ENCODE results near the gene PSME3IP1.

Gene PSME3IP1

GRCh38 chr16:57185945-57186871 is at the start of gene PSME3IP1, which contains the start of gene RSPRY1:
Gene PSME3IP1, minus strand, starts transcription at chr16:57186039. Its CDS starts 12,185 bp downstream, at chr16:57173854.
Gene RSPRY1, plus strand, starts transcription at chr16:57186329. Its CDS starts 18,330 bp downstream, at chr16:57204659.
- H3K27ac ChIP-seq (ENCODE audit: low read depth, low read length): peak within 1 kb of the TSS; percentile 92
- peaks cover 21 to 33% of the 10 kb centered on the region in 2 donors for H3K4me1 ChIP-seq (ENCODE audit: control insufficient read depth in 1 of 2, insufficient read depth in 2 of 2, low read length in 2 of 2)
- H3K27me3 ChIP-seq (ENCODE audit: control insufficient read depth in 1 of 2, insufficient read depth in 2 of 2, low read length in 2 of 2): no peaks in the 10 kb centered on the region
- peaks cover 0 to 8% of the 10 kb centered on the region in 2 donors for H3K36me3 ChIP-seq (ENCODE audit: control insufficient read depth in 1 of 2, insufficient read depth in 2 of 2, low read length in 2 of 2)
- no peaks in the 10 kb centered on the region for H3K9me3 ChIP-seq (ENCODE audit: control insufficient read depth in 1 of 2, low read length in 2 of 2)
- H3K4me3 ChIP-seq (ENCODE audit: low read depth in 1 of 2, low read length in 2 of 2): peak within 1 kb of the TSS; percentile 85 to 93
- peak within 1 kb of the TSS; percentile 87 to 93 for H3K9ac ChIP-seq (ENCODE audit: low read depth in 1 of 2, low read length in 2 of 2)

GRCh38 chr16:57235128-57236021 is 49.5 kb upstream of the PSME3IP1 start:
- Histone ChIP-seq H3K9ac (ENCODE audit: low read depth in 1 of 2, low read length in 2 of 2) (no peak overlapping the region), H3K36me3 (ENCODE audit: control insufficient read depth in 1 of 2, insufficient read depth in 2 of 2, low read length in 2 of 2) (peaks cover 50 to 68% of the 10 kb centered on the region in 2 donors), H3K27me3 (ENCODE audit: control insufficient read depth in 1 of 2, insufficient read depth in 2 of 2, low read length in 2 of 2) (no peaks in the 10 kb centered on the region), H3K4me1 (ENCODE audit: control insufficient read depth in 1 of 2, insufficient read depth in 2 of 2, low read length in 2 of 2) (peaks cover 0 to 1% of the 10 kb centered on the region in 2 donors), H3K4me3 (ENCODE audit: low read depth in 1 of 2, low read length in 2 of 2) (no peak overlapping the region), H3K27ac (ENCODE audit: low read depth, low read length) (no peak overlapping the region), H3K9me3 (ENCODE audit: control insufficient read depth in 1 of 2, low read length in 2 of 2) (no peaks in the 10 kb centered on the region)

GRCh38 chr16:57234707-57235092 is 48.9 kb upstream of the PSME3IP1 start:
- Histone ChIP-seq H3K27ac (ENCODE audit: low read depth, low read length) (no peak overlapping the region), H3K9ac (ENCODE audit: low read depth in 1 of 2, low read length in 2 of 2) (no peak overlapping the region), H3K9me3 (ENCODE audit: control insufficient read depth in 1 of 2, low read length in 2 of 2) (no peaks in the 10 kb centered on the region), H3K27me3 (ENCODE audit: control insufficient read depth in 1 of 2, insufficient read depth in 2 of 2, low read length in 2 of 2) (no peaks in the 10 kb centered on the region), H3K4me3 (ENCODE audit: low read depth in 1 of 2, low read length in 2 of 2) (no peak overlapping the region), H3K36me3 (ENCODE audit: control insufficient read depth in 1 of 2, insufficient read depth in 2 of 2, low read length in 2 of 2) (peaks cover 50 to 71% of the 10 kb centered on the region in 2 donors), H3K4me1 (ENCODE audit: control insufficient read depth in 1 of 2, insufficient read depth in 2 of 2, low read length in 2 of 2) (no peaks in the 10 kb centered on the region)

GRCh38 chr16:57233944-57234706 is 48.3 kb upstream of the PSME3IP1 start:
- Histone ChIP-seq H3K27me3 (ENCODE audit: control insufficient read depth in 1 of 2, insufficient read depth in 2 of 2, low read length in 2 of 2) (no peaks in the 10 kb centered on the region), H3K36me3 (ENCODE audit: control insufficient read depth in 1 of 2, insufficient read depth in 2 of 2, low read length in 2 of 2) (peaks cover 46 to 70% of the 10 kb centered on the region in 2 donors), H3K4me3 (ENCODE audit: low read depth in 1 of 2, low read length in 2 of 2) (no peak overlapping the region), H3K27ac (ENCODE audit: low read depth, low read length) (no peak overlapping the region), H3K9ac (ENCODE audit: low read depth in 1 of 2, low read length in 2 of 2) (no peak overlapping the region), H3K4me1 (ENCODE audit: control insufficient read depth in 1 of 2, insufficient read depth in 2 of 2, low read length in 2 of 2) (no peaks in the 10 kb centered on the region), H3K9me3 (ENCODE audit: control insufficient read depth in 1 of 2, low read length in 2 of 2) (no peaks in the 10 kb centered on the region)

- Histone ChIP-seq H3K36me3 (ENCODE audit: control insufficient read depth in 1 of 2, insufficient read depth in 2 of 2, low read length in 2 of 2) (peaks cover 52 to 81% of the 10 kb centered on the region in 2 donors), H3K9me3 (ENCODE audit: control insufficient read depth in 1 of 2, low read length in 2 of 2) (no peaks in the 10 kb centered on the region), H3K27me3 (ENCODE audit: control insufficient read depth in 1 of 2, insufficient read depth in 2 of 2, low read length in 2 of 2) (no peaks in the 10 kb centered on the region), H3K27ac (ENCODE audit: low read depth, low read length) (no peak overlapping the region), H3K4me1 (ENCODE audit: control insufficient read depth in 1 of 2, insufficient read depth in 2 of 2, low read length in 2 of 2) (no peaks in the 10 kb centered on the region), H3K4me3 (ENCODE audit: low read depth in 1 of 2, low read length in 2 of 2) (no peak overlapping the region), H3K9ac (ENCODE audit: low read depth in 1 of 2, low read length in 2 of 2) (no peak overlapping the region)
Observed at GRCh38 chr16:57231821-57232350, 46.0 kb upstream of the PSME3IP1 start.

GRCh38 chr16:57229079-57229478 is 43.2 kb upstream of the PSME3IP1 start:
- no peak overlapping the region for H3K27ac ChIP-seq (ENCODE audit: low read depth, low read length)
- no peak overlapping the region for H3K9ac ChIP-seq (ENCODE audit: low read depth in 1 of 2, low read length in 2 of 2)
- H3K4me3 ChIP-seq (ENCODE audit: low read depth in 1 of 2, low read length in 2 of 2): no peak overlapping the region
- no peaks in the 10 kb centered on the region for H3K27me3 ChIP-seq (ENCODE audit: control insufficient read depth in 1 of 2, insufficient read depth in 2 of 2, low read length in 2 of 2)
- peaks cover 48 to 82% of the 10 kb centered on the region in 2 donors for H3K36me3 ChIP-seq (ENCODE audit: control insufficient read depth in 1 of 2, insufficient read depth in 2 of 2, low read length in 2 of 2)
- no peaks in the 10 kb centered on the region for H3K4me1 ChIP-seq (ENCODE audit: control insufficient read depth in 1 of 2, insufficient read depth in 2 of 2, low read length in 2 of 2)
- H3K9me3 ChIP-seq (ENCODE audit: control insufficient read depth in 1 of 2, low read length in 2 of 2): no peaks in the 10 kb centered on the region

GRCh38 chr16:57226701-57227621 is 41.1 kb upstream of the PSME3IP1 start:
- no peak overlapping the region for H3K4me3 ChIP-seq (ENCODE audit: low read depth in 1 of 2, low read length in 2 of 2)
- no peak overlapping the region for H3K9ac ChIP-seq (ENCODE audit: low read depth in 1 of 2, low read length in 2 of 2)
- H3K36me3 ChIP-seq (ENCODE audit: control insufficient read depth in 1 of 2, insufficient read depth in 2 of 2, low read length in 2 of 2): peaks cover 52 to 82% of the 10 kb centered on the region in 2 donors
- no peaks in the 10 kb centered on the region for H3K9me3 ChIP-seq (ENCODE audit: control insufficient read depth in 1 of 2, low read length in 2 of 2)
- no peaks in the 10 kb centered on the region for H3K4me1 ChIP-seq (ENCODE audit: control insufficient read depth in 1 of 2, insufficient read depth in 2 of 2, low read length in 2 of 2)
- no peak overlapping the region for H3K27ac ChIP-seq (ENCODE audit: low read depth, low read length)
- H3K27me3 ChIP-seq (ENCODE audit: control insufficient read depth in 1 of 2, insufficient read depth in 2 of 2, low read length in 2 of 2): no peaks in the 10 kb centered on the region

- H3K36me3 ChIP-seq (ENCODE audit: control insufficient read depth in 1 of 2, insufficient read depth in 2 of 2, low read length in 2 of 2): peaks cover 52 to 82% of the 10 kb centered on the region in 2 donors
- H3K27ac ChIP-seq (ENCODE audit: low read depth, low read length): no peak overlapping the region
- no peaks in the 10 kb centered on the region for H3K27me3 ChIP-seq (ENCODE audit: control insufficient read depth in 1 of 2, insufficient read depth in 2 of 2, low read length in 2 of 2)
Observed at GRCh38 chr16:57225978-57226377, 40.1 kb upstream of the PSME3IP1 start.

More at GRCh38 chr16:57225978-57226377, 40.1 kb upstream of the PSME3IP1 start:
- Histone ChIP-seq H3K9ac (ENCODE audit: low read depth in 1 of 2, low read length in 2 of 2) (no peak overlapping the region), H3K4me3 (ENCODE audit: low read depth in 1 of 2, low read length in 2 of 2) (no peak overlapping the region), H3K9me3 (ENCODE audit: control insufficient read depth in 1 of 2, low read length in 2 of 2) (no peaks in the 10 kb centered on the region), H3K4me1 (ENCODE audit: control insufficient read depth in 1 of 2, insufficient read depth in 2 of 2, low read length in 2 of 2) (no peaks in the 10 kb centered on the region)
